ENCODE data around the gene PTPRK.

The PTPRK gene

DNA sequence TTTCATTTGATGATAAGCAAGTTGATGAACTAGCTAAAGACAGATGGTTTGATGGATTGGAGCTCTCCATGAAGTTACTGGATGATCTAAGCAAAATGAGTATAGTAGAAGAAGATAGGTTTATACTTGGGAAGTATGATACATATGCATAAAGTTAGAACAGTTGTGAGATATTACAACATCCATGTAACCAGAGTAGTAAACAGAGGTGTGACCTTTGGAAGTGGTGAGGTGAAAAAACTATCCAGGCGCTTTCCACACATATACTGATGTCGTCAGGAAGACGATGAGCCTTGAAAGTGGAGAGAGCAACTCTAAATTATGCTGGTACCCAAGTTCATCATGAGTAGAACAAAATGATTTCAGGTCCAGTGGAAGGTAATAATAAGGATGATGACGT lies 271.0 kb downstream of the PTPRK start:
- H2AFZ ChIP-seq (ENCODE audit: low read length, unreplicated experiment), result no peak overlapping the region
- H3K36me3 ChIP-seq (ENCODE audit: insufficient read depth, low read length), result no peaks in the 10 kb centered on the region
- H3K4me3 ChIP-seq (ENCODE audit: low read depth, low read length), result no peak overlapping the region
- H3K27ac ChIP-seq (ENCODE audit: low read depth, low read length), result no peak overlapping the region
- no peaks in the 10 kb centered on the region for H3K79me2 ChIP-seq (ENCODE audit: control insufficient read depth, insufficient read depth, low read length, unreplicated experiment)
- H3K4me1 ChIP-seq (ENCODE audit: control insufficient read depth, insufficient read depth, low read length, unreplicated experiment), result no peaks in the 10 kb centered on the region
- no peaks in the 10 kb centered on the region for H3K27me3 ChIP-seq (ENCODE audit: insufficient read depth, low read length)

- Histone ChIP-seq H3K36me3 (ENCODE audit: insufficient read depth, low read length) (no peaks in the 10 kb centered on the region), H3K27ac (ENCODE audit: low read depth, low read length) (no peak overlapping the region), H2AFZ (ENCODE audit: low read length, unreplicated experiment) (no peak overlapping the region), H3K79me2 (ENCODE audit: control insufficient read depth, insufficient read depth, low read length, unreplicated experiment) (no peaks in the 10 kb centered on the region), H3K27me3 (ENCODE audit: insufficient read depth, low read length) (no peaks in the 10 kb centered on the region), H3K4me1 (ENCODE audit: control insufficient read depth, insufficient read depth, low read length, unreplicated experiment) (no peaks in the 10 kb centered on the region), H3K4me3 (ENCODE audit: low read depth, low read length) (no peak overlapping the region)
Measured at GRCh38 chr6:128246472-128247260, 273.7 kb downstream of the PTPRK start.

- no peaks in the 10 kb centered on the region for H3K36me3 ChIP-seq (ENCODE audit: insufficient read depth, low read length)
- H3K27me3 ChIP-seq (ENCODE audit: insufficient read depth, low read length), result no peaks in the 10 kb centered on the region
Measured at GRCh38 chr6:128244751-128245405, 275.5 kb downstream of the PTPRK start.

GRCh38 chr6:128242765-128243403 lies 277.5 kb downstream of the PTPRK start:
- Histone ChIP-seq H3K4me1 (ENCODE audit: control insufficient read depth, insufficient read depth, low read length, unreplicated experiment) (peaks cover 9% of the 10 kb centered on the region), H3K36me3 (ENCODE audit: insufficient read depth, low read length) (no peaks in the 10 kb centered on the region), H3K4me3 (ENCODE audit: low read depth, low read length) (no peak overlapping the region), H3K27ac (ENCODE audit: low read depth, low read length) (no peak overlapping the region), H3K27me3 (ENCODE audit: insufficient read depth, low read length) (no peaks in the 10 kb centered on the region), H3K79me2 (ENCODE audit: control insufficient read depth, insufficient read depth, low read length, unreplicated experiment) (no peaks in the 10 kb centered on the region), H2AFZ (ENCODE audit: low read length, unreplicated experiment) (no peak overlapping the region)

More at GRCh38 chr6:128244751-128245405, 275.5 kb downstream of the PTPRK start:
- no peak overlapping the region for H3K4me3 ChIP-seq (ENCODE audit: low read depth, low read length)
- H3K4me1 ChIP-seq (ENCODE audit: control insufficient read depth, insufficient read depth, low read length, unreplicated experiment), result peaks cover 3% of the 10 kb centered on the region
- no peak overlapping the region for H3K27ac ChIP-seq (ENCODE audit: low read depth, low read length)
- H3K79me2 ChIP-seq (ENCODE audit: control insufficient read depth, insufficient read depth, low read length, unreplicated experiment), result no peaks in the 10 kb centered on the region
- no peak overlapping the region for H2AFZ ChIP-seq (ENCODE audit: low read length, unreplicated experiment)

DNA sequence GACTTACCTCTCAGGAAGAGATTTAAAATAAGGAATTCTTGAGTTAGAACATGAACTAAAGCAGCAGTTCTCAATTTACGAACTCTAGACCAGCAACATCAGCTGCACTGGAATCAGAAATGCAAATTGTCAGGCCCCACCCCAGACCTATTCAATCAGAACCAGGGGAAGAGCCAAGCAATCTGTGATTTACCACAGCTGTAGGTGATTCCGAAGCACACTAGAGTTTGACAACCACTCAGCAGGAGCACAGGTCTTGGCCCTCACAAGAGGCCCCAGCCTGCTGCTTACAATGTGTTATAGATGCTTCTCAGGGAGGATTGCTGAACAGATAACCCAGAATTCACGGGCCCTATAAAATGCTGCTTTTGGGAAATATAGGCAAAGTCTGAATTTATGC lies 279.2 kb downstream of the PTPRK start:
- Histone ChIP-seq H2AFZ (ENCODE audit: low read length, unreplicated experiment) (no peak overlapping the region), H3K4me3 (ENCODE audit: low read depth, low read length) (no peak overlapping the region), H3K4me1 (ENCODE audit: control insufficient read depth, insufficient read depth, low read length, unreplicated experiment) (peaks cover 9% of the 10 kb centered on the region), H3K36me3 (ENCODE audit: insufficient read depth, low read length) (no peaks in the 10 kb centered on the region), H3K27me3 (ENCODE audit: insufficient read depth, low read length) (no peaks in the 10 kb centered on the region), H3K27ac (ENCODE audit: low read depth, low read length) (no peak overlapping the region), H3K79me2 (ENCODE audit: control insufficient read depth, insufficient read depth, low read length, unreplicated experiment) (no peaks in the 10 kb centered on the region)

- Histone ChIP-seq H3K27ac (ENCODE audit: low read depth, low read length) (no peak overlapping the region), H3K36me3 (ENCODE audit: insufficient read depth, low read length) (no peaks in the 10 kb centered on the region), H3K4me1 (ENCODE audit: control insufficient read depth, insufficient read depth, low read length, unreplicated experiment) (peaks cover 9% of the 10 kb centered on the region), H3K27me3 (ENCODE audit: insufficient read depth, low read length) (no peaks in the 10 kb centered on the region), H2AFZ (ENCODE audit: low read length, unreplicated experiment) (no peak overlapping the region), H3K79me2 (ENCODE audit: control insufficient read depth, insufficient read depth, low read length, unreplicated experiment) (no peaks in the 10 kb centered on the region), H3K4me3 (ENCODE audit: low read depth, low read length) (no peak overlapping the region)
Measured at GRCh38 chr6:128240024-128240428, 280.4 kb downstream of the PTPRK start.

- Histone ChIP-seq H3K4me1 (ENCODE audit: control insufficient read depth, insufficient read depth, low read length, unreplicated experiment) (peaks cover 9% of the 10 kb centered on the region), H3K27me3 (ENCODE audit: insufficient read depth, low read length) (no peaks in the 10 kb centered on the region), H3K4me3 (ENCODE audit: low read depth, low read length) (no peak overlapping the region), H3K36me3 (ENCODE audit: insufficient read depth, low read length) (no peaks in the 10 kb centered on the region), H3K79me2 (ENCODE audit: control insufficient read depth, insufficient read depth, low read length, unreplicated experiment) (no peaks in the 10 kb centered on the region), H2AFZ (ENCODE audit: low read length, unreplicated experiment) (no peak overlapping the region), H3K27ac (ENCODE audit: low read depth, low read length) (no peak overlapping the region)
Measured at GRCh38 chr6:128239146-128239545, 281.3 kb downstream of the PTPRK start.

DNA sequence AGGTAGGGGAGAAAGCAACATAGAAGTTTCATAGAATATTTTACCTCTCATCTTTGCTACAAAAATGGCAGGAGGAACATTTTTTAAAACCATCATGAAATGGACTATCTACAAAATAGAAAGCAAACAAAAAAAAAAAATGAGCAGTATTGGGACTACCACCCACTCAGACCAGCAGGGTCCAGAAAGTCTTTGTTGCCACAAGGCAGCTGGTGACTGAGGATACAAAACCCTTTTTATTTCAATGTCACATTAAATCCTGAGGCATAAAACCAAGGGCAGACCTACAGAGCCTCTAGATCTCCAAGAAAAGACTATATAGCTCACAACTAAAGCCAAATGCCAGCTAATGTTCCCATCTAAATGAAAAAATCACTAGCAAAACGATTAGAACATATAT lies 282.2 kb downstream of the PTPRK start:
- Histone ChIP-seq H3K79me2 (ENCODE audit: control insufficient read depth, insufficient read depth, low read length, unreplicated experiment) (no peaks in the 10 kb centered on the region), H2AFZ (ENCODE audit: low read length, unreplicated experiment) (no peak overlapping the region), H3K36me3 (ENCODE audit: insufficient read depth, low read length) (no peaks in the 10 kb centered on the region), H3K27me3 (ENCODE audit: insufficient read depth, low read length) (no peaks in the 10 kb centered on the region), H3K27ac (ENCODE audit: low read depth, low read length) (no peak overlapping the region), H3K4me3 (ENCODE audit: low read depth, low read length) (no peak overlapping the region), H3K4me1 (ENCODE audit: control insufficient read depth, insufficient read depth, low read length, unreplicated experiment) (peaks cover 9% of the 10 kb centered on the region)

DNA sequence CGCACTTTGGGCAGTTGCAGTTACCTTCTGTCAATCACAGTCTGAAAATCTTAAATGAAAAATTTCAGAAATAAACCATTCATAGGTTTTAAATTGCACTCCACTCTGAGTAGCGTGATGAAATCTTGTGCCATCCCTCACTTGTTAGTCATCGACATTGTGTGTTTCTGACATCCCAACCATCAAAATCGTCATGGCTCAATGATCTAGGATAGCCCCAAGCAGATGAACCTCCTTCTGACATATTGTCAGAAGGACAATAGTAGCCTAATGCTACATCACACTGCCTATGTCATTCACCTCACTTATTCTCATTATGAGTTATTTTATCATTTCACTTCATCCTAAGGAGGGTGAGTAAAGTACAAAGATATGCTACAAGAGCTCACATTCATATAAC lies 284.8 kb downstream of the PTPRK start:
- Histone ChIP-seq H3K4me3 (ENCODE audit: low read depth, low read length) (no peak overlapping the region), H3K36me3 (ENCODE audit: insufficient read depth, low read length) (no peaks in the 10 kb centered on the region), H3K27ac (ENCODE audit: low read depth, low read length) (no peak overlapping the region), H2AFZ (ENCODE audit: low read length, unreplicated experiment) (no peak overlapping the region), H3K79me2 (ENCODE audit: control insufficient read depth, insufficient read depth, low read length, unreplicated experiment) (no peaks in the 10 kb centered on the region), H3K27me3 (ENCODE audit: insufficient read depth, low read length) (no peaks in the 10 kb centered on the region), H3K4me1 (ENCODE audit: control insufficient read depth, insufficient read depth, low read length, unreplicated experiment) (peaks cover 9% of the 10 kb centered on the region)

DNA sequence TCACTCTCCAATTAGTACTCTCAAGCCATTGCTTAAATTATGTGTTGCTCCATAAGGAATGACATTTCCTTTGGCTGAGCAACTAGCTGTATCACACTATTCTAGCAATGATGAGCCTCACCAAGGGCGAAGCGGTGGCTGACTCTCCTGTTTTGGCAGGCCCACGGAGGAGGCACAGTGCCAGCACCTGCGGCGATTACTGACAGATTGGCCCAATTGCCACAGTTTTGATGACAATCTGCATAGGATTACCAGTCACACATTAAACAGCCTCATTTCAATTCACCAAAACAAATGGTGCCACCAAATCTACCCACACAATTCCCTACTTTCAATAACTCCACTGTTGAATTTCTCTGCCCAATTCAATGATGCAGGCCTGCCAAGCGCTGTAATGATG lies 286.9 kb downstream of the PTPRK start:
- no peaks in the 10 kb centered on the region for H3K27me3 ChIP-seq (ENCODE audit: insufficient read depth, low read length)
- H3K27ac ChIP-seq (ENCODE audit: low read depth, low read length), result no peak overlapping the region
- no peaks in the 10 kb centered on the region for H3K36me3 ChIP-seq (ENCODE audit: insufficient read depth, low read length)
- H3K79me2 ChIP-seq (ENCODE audit: control insufficient read depth, insufficient read depth, low read length, unreplicated experiment), result no peaks in the 10 kb centered on the region
- H2AFZ ChIP-seq (ENCODE audit: low read length, unreplicated experiment), result no peak overlapping the region
- H3K4me1 ChIP-seq (ENCODE audit: control insufficient read depth, insufficient read depth, low read length, unreplicated experiment), result no peaks in the 10 kb centered on the region
- no peak overlapping the region for H3K4me3 ChIP-seq (ENCODE audit: low read depth, low read length)
